RWPE2 (cell line): Measurements from ENCODE around the gene PPM1N.

Source experiments
- ATAC-seq: fragments of 200-7000 bp; cut with Tn5 transposase; 3 replicates; pipeline ENCODE4 v1.9.1; 2021; ENCODE audit warnings: low read depth
- DNase-seq: peaks from one replicate; pipeline ENCODE4 v3.0.0-alpha.2; 2020; ENCODE audit warnings: low spot score
- H3K27ac ChIP-seq: fragments of 450-650 bp; 2 replicates; pipeline ENCODE4 v1.5.1; 2017; ENCODE audit warnings: mild to moderate bottlenecking; ENCODE audit not compliant: poor library complexity, severe bottlenecking
- H3K27me3 ChIP-seq: fragments of 250-450 bp; sonication (Bioruptor Pico); 2 replicates; pipeline ENCODE4 v1.5.1; 2021; ENCODE audit warnings: mild to moderate bottlenecking, moderate library complexity; ENCODE audit not compliant: insufficient read depth, poor library complexity, severe bottlenecking
- H3K36me3 ChIP-seq: fragments of 250-450 bp; sonication (Bioruptor Pico); 2 replicates; pipeline ENCODE4 v1.5.1; 2020; ENCODE audit warnings: low read depth, mild to moderate bottlenecking, moderate library complexity
- H3K4me1 ChIP-seq: fragments of 250-450 bp; sonication (Bioruptor Pico); 2 replicates; pipeline ENCODE4 v1.5.1; 2021; ENCODE audit warnings: mild to moderate bottlenecking, moderate library complexity; ENCODE audit not compliant: insufficient read depth, poor library complexity, severe bottlenecking
- H3K4me3 ChIP-seq: fragments of 250-450 bp; sonication (Bioruptor Pico); 2 replicates; pipeline ENCODE4 v1.5.1; 2021; ENCODE audit warnings: mild to moderate bottlenecking, moderate library complexity; ENCODE audit not compliant: severe bottlenecking
- H3K9me3 ChIP-seq: fragments of 250-450 bp; sonication (Bioruptor Pico); 2 replicates; pipeline ENCODE4 v1.5.1; 2021; ENCODE audit warnings: mild to moderate bottlenecking, moderate library complexity; ENCODE audit not compliant: severe bottlenecking
- TF ChIP-seq, protein P1 (sequence below): fragments of 450-650 bp; IDR thresholded peaks from one replicate; pipeline ENCODE4 v1.5.1; 2017; ENCODE audit warnings: mild to moderate bottlenecking, moderate library complexity; ENCODE audit not compliant: poor library complexity, severe bottlenecking

PPM1N gene

DNA sequence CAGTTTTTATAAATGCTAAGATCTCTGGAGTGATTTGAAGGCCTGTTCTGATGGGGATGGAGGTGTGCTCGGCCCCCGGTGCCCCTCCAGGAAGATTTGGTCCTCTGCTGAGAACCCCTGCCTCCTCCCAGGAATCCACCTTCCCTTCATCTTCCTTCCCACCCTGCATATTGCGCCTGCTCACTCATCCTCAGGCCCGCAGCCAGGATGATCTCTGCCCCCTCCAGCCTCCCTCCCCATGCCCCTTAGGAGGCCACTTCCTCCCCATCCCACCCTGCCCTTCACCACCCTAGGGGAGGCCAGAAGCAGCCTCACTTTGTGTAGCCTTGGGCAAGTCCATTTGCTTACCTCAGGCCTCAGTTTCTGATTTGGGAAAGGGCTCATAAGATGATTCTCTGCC is 28.7 kb downstream of the PPM1N start:
- Histone ChIP-seq H3K4me1 (peaks cover 4% of the 10 kb centered on the region), H3K27me3 (no peaks in the 10 kb centered on the region), H3K9me3 (no peaks in the 10 kb centered on the region), H3K27ac (peak overlapping the region; percentile 85), H3K36me3 (peaks cover 43% of the 10 kb centered on the region), H3K4me3 (no peak overlapping the region)
- TF ChIP-seq, protein P1, sequence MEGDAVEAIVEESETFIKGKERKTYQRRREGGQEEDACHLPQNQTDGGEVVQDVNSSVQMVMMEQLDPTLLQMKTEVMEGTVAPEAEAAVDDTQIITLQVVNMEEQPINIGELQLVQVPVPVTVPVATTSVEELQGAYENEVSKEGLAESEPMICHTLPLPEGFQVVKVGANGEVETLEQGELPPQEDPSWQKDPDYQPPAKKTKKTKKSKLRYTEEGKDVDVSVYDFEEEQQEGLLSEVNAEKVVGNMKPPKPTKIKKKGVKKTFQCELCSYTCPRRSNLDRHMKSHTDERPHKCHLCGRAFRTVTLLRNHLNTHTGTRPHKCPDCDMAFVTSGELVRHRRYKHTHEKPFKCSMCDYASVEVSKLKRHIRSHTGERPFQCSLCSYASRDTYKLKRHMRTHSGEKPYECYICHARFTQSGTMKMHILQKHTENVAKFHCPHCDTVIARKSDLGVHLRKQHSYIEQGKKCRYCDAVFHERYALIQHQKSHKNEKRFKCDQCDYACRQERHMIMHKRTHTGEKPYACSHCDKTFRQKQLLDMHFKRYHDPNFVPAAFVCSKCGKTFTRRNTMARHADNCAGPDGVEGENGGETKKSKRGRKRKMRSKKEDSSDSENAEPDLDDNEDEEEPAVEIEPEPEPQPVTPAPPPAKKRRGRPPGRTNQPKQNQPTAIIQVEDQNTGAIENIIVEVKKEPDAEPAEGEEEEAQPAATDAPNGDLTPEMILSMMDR, result no peak
- ATAC-seq, result no peak
- no peak for DNase-seq

DNA sequence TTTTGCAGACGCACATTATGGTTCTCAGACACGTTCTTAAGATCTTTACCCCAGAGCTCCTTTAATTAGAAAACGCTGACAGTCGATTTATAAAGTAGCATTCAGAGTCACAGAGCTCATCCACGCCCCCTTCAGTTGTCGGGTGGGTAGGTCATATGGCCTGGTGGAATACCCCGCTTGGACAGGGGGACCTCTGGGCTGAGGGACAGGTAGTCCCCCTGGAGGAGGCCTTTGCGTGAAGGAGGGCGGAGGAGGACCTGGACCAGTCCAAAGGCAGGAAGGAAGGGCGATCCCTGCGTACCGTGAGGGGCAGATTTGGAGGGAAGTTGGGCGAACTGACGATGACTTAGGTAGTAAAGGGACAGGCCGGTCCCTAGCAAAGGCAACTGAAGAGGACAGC is 29.5 kb downstream of the PPM1N start:
- DNase-seq (no peak), ATAC-seq (no peak)
- Histone ChIP-seq H3K4me3 (peak overlapping the region; percentile 34), H3K27ac (peak overlapping the region; percentile 85), H3K4me1 (peaks cover 4% of the 10 kb centered on the region), H3K27me3 (no peaks in the 10 kb centered on the region), H3K36me3 (peaks cover 40% of the 10 kb centered on the region), H3K9me3 (no peaks in the 10 kb centered on the region)
- TF ChIP-seq, protein P1, result no peak

DNA sequence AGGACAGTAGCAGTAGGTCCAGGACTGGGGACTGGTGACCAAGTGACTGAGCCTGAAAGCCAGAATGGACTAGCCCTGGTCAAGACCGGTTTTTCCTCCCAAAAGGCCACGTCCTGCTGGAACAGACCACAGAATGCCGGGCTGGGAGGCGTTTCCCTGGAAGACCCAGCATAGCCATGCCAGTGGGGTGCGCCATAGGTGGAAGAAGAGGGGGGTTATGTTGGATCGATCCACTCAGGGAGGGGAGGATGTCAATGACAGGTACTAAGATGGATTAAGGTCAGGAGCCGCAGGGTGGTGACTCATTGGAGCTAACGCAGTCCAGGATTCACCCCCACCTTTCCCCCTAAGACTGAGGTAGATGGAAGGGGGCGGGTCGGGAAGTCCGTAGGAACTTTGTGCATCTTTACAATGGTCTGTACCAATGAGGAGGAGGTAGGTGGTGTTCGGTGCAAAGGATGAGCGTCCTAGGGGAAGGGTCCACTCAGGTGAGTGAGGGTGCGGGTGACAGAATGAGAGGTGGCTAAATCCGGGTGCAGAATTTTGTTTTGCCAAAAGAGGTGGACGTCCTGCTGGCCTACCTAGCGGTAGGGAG is 30.0 kb downstream of the PPM1N start:
- H3K4me1 ChIP-seq, result peaks cover 4% of the 10 kb centered on the region
- peak; percentile 95 for DNase-seq
- peak; percentile 67 for ATAC-seq
- H3K9me3 ChIP-seq, result no peaks in the 10 kb centered on the region
- H3K36me3 ChIP-seq, result peaks cover 35% of the 10 kb centered on the region
- peak overlapping the region; percentile 34 for H3K4me3 ChIP-seq
- TF ChIP-seq, protein P1, result no peak
- H3K27me3 ChIP-seq, result no peaks in the 10 kb centered on the region
- H3K27ac ChIP-seq, result peak overlapping the region; percentile 85

DNA sequence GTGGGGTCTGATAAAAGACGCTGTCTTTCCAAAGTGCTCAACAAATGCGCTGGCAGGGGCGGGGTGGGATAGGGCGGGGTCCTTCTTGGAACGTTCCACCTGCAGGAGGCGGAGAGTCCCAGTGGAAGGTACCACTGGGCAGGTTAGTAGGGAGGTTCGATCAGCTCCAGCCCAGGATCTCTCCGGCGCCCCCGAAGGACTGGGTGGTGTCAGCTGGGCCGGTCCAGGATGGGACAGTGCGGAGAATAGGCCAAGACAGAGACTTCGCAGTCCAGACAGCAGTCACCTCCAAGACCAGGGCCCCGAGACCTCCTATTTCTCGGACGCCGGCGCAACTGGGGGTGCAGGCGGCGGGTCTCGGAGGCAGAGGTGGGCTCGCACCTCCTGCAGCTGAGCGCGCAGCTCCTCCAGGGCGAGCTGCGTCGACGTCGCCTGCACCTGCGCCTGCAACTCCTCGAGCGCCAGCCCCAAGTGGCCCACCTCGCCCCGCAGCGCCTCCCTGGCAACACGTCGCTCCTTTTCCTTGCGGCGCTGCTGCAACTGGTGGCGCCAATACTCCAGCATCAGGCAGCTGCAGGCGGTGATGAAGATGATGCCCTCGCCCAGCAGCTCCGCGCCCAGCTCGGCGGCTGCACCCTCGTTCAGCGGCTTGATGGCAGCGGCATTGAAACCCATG is 30.6 kb downstream of the PPM1N start:
- ATAC-seq (peak; percentile 69), DNase-seq (peak; percentile 88)
- peak overlapping the region; percentile 34 for H3K4me3 ChIP-seq
- TF ChIP-seq, protein P1, result peak; percentile 51
- H3K9me3 ChIP-seq, result no peaks in the 10 kb centered on the region
- H3K36me3 ChIP-seq, result peaks cover 29% of the 10 kb centered on the region
- H3K4me1 ChIP-seq, result peaks cover 4% of the 10 kb centered on the region
- H3K27me3 ChIP-seq, result no peaks in the 10 kb centered on the region
- H3K27ac ChIP-seq, result peak overlapping the region; percentile 85

DNA sequence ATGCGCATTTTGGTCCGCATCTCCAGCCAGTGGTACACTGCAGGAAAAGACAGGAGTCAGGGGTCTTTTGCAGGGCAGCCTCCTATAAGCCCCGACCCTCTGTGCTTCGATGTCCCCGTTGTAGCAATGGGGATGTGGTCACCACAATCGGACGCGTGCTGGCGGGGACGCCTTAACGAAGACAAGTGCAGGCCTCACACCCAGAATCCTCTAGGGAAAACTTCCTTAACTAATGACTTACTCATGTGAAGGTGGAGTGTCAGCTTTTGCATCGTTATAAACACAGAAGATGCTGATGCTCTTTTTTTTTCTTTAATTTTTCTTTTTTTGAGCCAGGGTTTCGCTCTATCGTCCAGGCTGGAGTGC is 31.2 kb downstream of the PPM1N start:
- Histone ChIP-seq H3K27me3 (no peaks in the 10 kb centered on the region), H3K4me1 (peaks cover 4% of the 10 kb centered on the region), H3K4me3 (peak overlapping the region; percentile 34), H3K27ac (peak overlapping the region; percentile 85), H3K9me3 (no peaks in the 10 kb centered on the region), H3K36me3 (peaks cover 23% of the 10 kb centered on the region)
- ATAC-seq (no peak), DNase-seq (no peak)
- TF ChIP-seq, protein P1, result peak; percentile 8
